ENCODE results near the gene NINJ2. TPM values are rescaled to one million over a fixed set of nuclear protein-coding genes. Genes with fewer than 3 reads are reported as not detected.

NINJ2 gene
- total RNA-seq, 1 experiment from 2014 or later: 0.24 TPM

DNA sequence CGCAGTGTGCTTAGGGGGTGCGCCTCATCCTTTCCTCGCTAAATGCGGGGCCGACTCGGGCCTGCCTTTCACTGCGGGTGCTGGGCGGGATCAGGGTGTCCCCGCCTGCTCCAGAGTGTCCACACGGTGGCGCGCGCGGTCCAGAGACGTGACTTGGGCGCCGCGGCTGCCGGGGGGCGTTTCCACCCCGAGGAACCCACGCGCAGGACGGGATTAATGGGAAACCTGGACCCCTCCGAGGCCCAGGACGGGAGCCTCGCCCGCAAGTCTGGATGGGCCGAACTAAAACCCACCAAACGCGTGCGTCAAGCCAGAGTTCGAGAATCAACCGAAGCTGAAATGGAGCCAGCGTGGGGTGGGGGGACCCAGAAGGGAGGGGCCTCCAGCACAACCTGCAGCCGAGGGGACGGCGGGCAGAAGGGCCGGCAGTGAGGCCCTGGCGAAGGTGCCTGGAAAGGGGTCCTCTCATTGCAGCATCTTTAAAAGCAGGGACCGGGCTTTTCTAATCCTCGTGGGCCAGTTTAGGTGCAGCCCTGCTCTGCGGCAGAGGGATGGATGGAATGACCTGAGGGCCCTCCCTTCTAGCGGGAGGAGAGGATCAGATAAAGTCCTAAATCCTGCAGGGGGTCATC is 93.3 kb downstream of the NINJ2 start:
- Histone ChIP-seq H3K4me1 (ENCODE audit: insufficient read depth, low read length) (no peaks in the 10 kb centered on the region; the same call in 1 of the 2 replicates), H2AK5ac (ENCODE audit: insufficient read length, low read length) (no peak overlapping the region), H3K9me3 (ENCODE audit: control insufficient read depth, low read depth, low read length) (no peaks in the 10 kb centered on the region), H4K91ac (ENCODE audit: insufficient read length, low read depth, low read length) (no peak overlapping the region), H3K14ac (ENCODE audit: insufficient read depth, low read length) (no peak overlapping the region), H4K8ac (replicated peaks; ENCODE audit: insufficient read length, low read depth, low read length) (no peak overlapping the region), H3K9ac (ENCODE audit: extremely low read depth, insufficient read length, low read length) (no peak overlapping the region), H2BK15ac (ENCODE audit: low read depth, low read length) (no peak overlapping the region), H2BK120ac (ENCODE audit: low read depth, low read length, poor library complexity, severe bottlenecking) (no peak overlapping the region), H3K27ac (ENCODE audit: insufficient read length, low read depth, low read length) (no peak overlapping the region), H2AFZ (ENCODE audit: low read length) (no peak overlapping the region), H3K18ac (ENCODE audit: insufficient read length, low read depth, low read length) (no peak overlapping the region), H3K23me2 (ENCODE audit: insufficient read length, low read depth, low read length, poor library complexity, severe bottlenecking) (peaks cover 11% of the 10 kb centered on the region), H3K79me2 (ENCODE audit: insufficient read depth, low read length) (no peaks in the 10 kb centered on the region), H3K79me1 (ENCODE audit: insufficient read depth, low read depth, low read length, poor library complexity, severe bottlenecking) (no peaks in the 10 kb centered on the region), H2BK12ac (ENCODE audit: insufficient read length, low read depth, low read length) (no peak overlapping the region), H2BK20ac (ENCODE audit: low read depth, low read length, poor library complexity, severe bottlenecking) (no peak overlapping the region), H3K23ac (ENCODE audit: insufficient read length, low read depth, low read length) (no peak overlapping the region), H3K4me2 (ENCODE audit: insufficient read depth, insufficient read length, low read length) (peak overlapping the region; percentile 73), H3T11ph (ENCODE audit: low read length) (no peak overlapping the region), H3K4ac (ENCODE audit: low read depth, low read length) (no peak overlapping the region), H4K5ac (ENCODE audit: insufficient read length, low read depth, low read length) (no peak overlapping the region), H2BK5ac (ENCODE audit: insufficient read length, low read length) (no peak overlapping the region), H3K56ac (ENCODE audit: insufficient read length, low read depth, low read length) (no peak overlapping the region), H4K20me1 (ENCODE audit: control insufficient read depth, insufficient read depth, insufficient read length) (no peaks in the 10 kb centered on the region), H3K27me3 (ENCODE audit: insufficient read depth, low read length) (no peaks in the 10 kb centered on the region)
- H3K36me3 Mint-ChIP-seq (ENCODE audit: insufficient read depth in 1 of 3, low read depth in 3 of 3): peaks cover 0 to 2% (median 0%) of the 10 kb centered on the region in 3 experiments; a peak in 3 of 7 replicates
- H3K4me1 Mint-ChIP-seq: peaks cover 18 to 19% of the 10 kb centered on the region in 2 experiments
- no CpG with 5 or more reads among the region's 44 CpGs for WGBS (ENCODE audit: extremely low coverage, insufficient read length, low lambda C conversion rate)
- no peak overlapping the region for H3K27ac Mint-ChIP-seq
- TF ChIP-seq, protein P1, sequence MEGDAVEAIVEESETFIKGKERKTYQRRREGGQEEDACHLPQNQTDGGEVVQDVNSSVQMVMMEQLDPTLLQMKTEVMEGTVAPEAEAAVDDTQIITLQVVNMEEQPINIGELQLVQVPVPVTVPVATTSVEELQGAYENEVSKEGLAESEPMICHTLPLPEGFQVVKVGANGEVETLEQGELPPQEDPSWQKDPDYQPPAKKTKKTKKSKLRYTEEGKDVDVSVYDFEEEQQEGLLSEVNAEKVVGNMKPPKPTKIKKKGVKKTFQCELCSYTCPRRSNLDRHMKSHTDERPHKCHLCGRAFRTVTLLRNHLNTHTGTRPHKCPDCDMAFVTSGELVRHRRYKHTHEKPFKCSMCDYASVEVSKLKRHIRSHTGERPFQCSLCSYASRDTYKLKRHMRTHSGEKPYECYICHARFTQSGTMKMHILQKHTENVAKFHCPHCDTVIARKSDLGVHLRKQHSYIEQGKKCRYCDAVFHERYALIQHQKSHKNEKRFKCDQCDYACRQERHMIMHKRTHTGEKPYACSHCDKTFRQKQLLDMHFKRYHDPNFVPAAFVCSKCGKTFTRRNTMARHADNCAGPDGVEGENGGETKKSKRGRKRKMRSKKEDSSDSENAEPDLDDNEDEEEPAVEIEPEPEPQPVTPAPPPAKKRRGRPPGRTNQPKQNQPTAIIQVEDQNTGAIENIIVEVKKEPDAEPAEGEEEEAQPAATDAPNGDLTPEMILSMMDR (conservative IDR thresholded peaks at IDR 0.05): peak; percentile 98
- peak; percentile 88 for DNase-seq
- peak overlapping the region; percentile 75 to 80 for H3K4me3 Mint-ChIP-seq
- H3K27me3 Mint-ChIP-seq (ENCODE audit: low read depth): peaks cover 11% of the 10 kb centered on the region
- H3K9me3 Mint-ChIP-seq: peaks cover 2 to 6% of the 10 kb centered on the region in 2 experiments; a peak in 2 of 5 replicates

All from H9 (cell line).